Fibroblast of pulmonary artery (primary cell): ENCODE data around the gene WEE1.

Experiments
- DNase-seq: peaks from one replicate; pipeline ENCODE4 v3.0.0-alpha.2; 2010; ENCODE audit warnings: low read depth
- H3K4me3 ChIP-seq: replicated peaks from 2 replicates; pipeline ENCODE4 v1.5.1; 2011; ENCODE audit warnings: low read depth, mild to moderate bottlenecking, control low read depth, low read length, moderate library complexity
- CTCF ChIP-seq: IDR thresholded peaks from 2 replicates; pipeline ENCODE4 v1.5.1; 2011; ENCODE audit warnings: mild to moderate bottlenecking, control low read depth, low read length, inconsistent platforms; ENCODE audit errors: missing control alignments

Gene WEE1

GRCh38 chr11:9577556-9577955 lies 4.1 kb downstream of the WEE1 start:
- no peak for TF ChIP-seq CTCF
- peak; percentile 64 for DNase-seq
- peak overlapping the region; percentile 76 for H3K4me3 ChIP-seq

DNA sequence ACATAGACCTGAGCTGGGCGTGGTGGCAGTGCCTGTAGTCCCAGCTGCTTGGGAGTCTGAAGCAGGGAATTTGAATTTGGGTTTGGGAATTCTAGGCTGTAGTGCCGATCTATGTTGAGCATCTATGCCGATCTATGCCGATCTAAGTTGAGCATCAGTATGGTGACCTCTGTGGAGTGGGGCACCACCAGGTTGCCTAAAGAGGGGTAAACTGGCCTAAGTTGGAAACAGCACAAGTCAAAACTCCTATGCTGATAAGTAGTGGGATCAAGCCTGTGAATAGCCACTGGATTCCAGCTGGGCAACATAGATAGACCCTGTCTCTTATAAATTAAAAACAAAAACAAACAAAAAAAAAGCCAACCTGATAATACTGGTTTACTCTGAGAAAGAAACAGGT lies 7.4 kb downstream of the WEE1 start:
- no peak for TF ChIP-seq CTCF
- DNase-seq, result no peak

DNA sequence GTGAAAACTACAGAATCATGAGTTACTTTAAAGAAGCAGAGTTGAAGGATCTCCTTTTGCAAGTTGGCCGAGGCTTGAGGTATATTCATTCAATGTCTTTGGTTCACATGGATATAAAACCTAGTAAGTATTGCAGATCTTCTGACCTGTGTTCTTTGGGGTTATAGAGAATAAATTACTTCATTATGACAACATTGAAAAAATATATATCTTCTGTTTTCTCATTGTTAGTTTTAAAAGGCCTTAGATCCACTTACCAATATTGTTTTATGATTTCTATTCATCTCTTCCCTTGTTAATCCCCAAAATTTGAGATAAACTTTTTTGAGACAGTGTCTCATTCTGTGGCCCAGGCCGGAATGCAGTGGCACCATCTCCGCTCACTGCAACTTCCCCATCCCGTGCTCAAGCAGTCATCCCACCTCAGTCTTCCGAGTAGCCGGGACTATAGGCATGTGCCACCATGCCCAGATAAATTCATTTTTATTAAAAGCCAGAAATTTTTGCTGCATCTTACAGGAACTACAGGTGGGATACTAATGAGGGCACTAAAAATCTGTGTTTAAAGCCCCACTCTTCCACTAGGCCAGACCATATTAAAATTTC lies 8.2 kb downstream of the WEE1 start:
- DNase-seq, result no peak
- no peak for TF ChIP-seq CTCF
- no peak overlapping the region for H3K4me3 ChIP-seq

More for the DNA sequence above, 7.4 kb downstream of the WEE1 start:
- H3K4me3 ChIP-seq, result no peak overlapping the region

DNA sequence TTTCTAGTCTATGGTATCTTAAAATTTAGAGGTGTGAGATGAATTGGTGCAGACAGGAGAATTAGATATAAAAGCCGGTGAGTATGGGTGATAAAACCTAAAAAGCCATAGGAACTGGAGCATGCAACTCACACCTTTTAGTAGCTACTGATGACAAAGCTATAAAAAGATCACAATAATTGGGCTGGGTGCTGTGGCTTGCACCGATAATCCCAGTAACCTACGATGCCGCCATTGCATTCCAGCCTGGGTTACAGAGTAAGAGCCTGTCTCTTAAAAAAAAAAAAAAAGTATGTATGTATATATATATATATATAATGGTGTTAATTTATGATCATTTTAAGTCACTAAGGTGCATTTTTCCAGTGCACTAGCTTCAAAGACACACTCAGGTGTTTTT lies 17.2 kb downstream of the WEE1 start:
- DNase-seq, result no peak
- TF ChIP-seq CTCF, result no peak
- H3K4me3 ChIP-seq, result no peak overlapping the region

DNA sequence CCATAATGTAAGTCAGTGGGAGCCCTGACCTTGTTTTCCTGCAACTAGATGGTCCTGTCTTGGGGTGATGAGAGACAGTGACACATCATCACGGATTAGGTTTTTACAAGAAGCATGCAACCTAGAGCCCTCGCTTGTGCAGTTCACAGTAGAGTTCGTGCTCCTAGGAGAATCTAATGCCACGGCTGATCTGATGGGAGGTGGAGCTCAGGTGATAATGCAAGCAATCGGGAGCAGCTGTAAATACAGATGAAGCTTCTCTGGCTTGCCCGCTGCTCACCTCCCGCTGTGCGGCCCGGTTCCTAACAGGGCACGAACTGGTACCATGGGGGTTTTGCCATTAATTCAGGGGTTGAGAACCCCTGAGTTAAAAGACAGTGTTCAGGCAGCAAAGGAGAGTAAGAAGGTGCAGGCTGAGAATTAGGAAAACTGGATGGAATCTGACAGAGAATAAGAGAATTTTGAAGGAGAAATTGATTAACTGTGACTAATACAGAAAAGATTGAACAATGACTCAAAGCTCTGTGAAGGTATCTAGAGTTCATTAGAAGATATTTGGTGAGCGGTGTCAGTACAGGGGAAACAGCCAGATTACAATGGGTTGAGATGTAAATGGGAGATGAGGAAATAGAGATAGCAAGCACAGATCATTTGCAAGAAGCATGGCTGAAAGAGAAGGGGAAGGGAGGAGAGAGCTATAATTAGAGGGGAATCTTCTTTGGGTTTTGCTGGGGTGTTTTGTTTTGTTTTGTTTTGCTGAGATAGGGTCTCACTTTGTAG lies 21.0 kb downstream of the WEE1 start:
- DNase-seq, result no peak
- TF ChIP-seq CTCF, result no peak
- H3K4me3 ChIP-seq, result no peak overlapping the region

- TF ChIP-seq CTCF, result no peak
- DNase-seq, result no peak
- no peak overlapping the region for H3K4me3 ChIP-seq
These were observed 23.5 kb downstream of the WEE1 start for GRCh38 chr11:9596926-9597464.
